Activated gamma-delta T cell treated with anti-CD3 and anti-CD28 coated beads, Interleukin-2, amount 50 U/mL, for 16 hours (primary cell): ENCODE measurements around the gene INHBA.

Source experiments
- DNase-seq: peaks from one replicate; pipeline ENCODE4 v3.0.0-alpha.2; 2020; ENCODE audit warnings: low read depth

INHBA gene

DNA sequence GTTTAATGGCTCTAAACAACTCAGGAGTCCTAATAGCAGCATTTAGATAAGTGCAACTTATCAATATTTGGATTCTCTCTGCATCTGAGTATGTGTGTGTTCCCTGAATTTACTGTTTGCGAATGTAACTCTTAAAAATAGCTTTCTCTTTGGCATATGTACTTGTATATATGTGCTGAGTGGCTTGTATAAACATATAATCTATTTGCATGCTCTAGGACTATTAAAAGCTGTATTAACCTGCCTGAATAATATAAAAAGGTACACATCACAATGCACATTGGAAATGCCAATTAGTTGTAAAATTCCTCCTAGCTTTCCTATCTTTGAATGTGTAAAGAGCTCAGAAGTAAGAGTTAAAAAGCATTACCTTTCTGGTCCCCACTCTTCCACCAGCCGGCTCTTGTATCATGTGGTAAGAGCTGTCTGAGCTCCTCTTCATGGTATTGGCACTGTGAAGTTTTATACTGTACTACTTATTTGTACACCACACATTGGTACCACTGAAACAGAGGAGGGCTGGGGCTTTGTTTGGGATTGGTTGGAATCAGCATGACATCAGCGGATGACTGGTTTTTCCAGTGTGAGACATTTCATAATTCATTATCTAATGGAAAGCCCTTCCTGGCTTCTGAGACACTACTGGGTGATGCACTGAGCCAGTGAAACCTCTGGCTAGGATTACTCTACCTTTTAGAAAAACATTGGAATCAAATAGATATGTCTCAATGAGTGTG is at the start of gene INHBA:
Gene INHBA (minus strand): TSS at position 456 of the 737 bp plus-strand sequence. CDS start 2,716 bp downstream, outside the sequence.
- no peak for DNase-seq

DNA sequence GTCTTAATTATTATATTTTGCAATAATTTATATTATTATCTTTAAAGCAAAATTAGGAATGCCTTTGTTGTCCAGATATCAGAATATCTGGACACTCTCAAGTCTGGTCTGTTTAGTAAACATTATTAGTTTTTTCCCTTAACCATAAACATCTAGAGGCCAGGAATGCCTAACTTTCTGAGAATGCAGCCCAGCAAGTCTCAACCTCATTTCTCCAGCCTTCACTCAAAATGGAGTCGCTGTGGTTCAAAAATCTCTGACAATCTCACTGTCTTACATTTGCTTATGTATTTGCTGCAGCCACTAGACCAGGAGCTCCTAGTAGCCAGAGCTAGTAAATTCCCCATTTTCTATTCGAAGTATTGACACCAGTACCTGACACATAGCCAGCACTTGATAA is 49.7 kb upstream of the INHBA start:
- no peak for DNase-seq

DNA sequence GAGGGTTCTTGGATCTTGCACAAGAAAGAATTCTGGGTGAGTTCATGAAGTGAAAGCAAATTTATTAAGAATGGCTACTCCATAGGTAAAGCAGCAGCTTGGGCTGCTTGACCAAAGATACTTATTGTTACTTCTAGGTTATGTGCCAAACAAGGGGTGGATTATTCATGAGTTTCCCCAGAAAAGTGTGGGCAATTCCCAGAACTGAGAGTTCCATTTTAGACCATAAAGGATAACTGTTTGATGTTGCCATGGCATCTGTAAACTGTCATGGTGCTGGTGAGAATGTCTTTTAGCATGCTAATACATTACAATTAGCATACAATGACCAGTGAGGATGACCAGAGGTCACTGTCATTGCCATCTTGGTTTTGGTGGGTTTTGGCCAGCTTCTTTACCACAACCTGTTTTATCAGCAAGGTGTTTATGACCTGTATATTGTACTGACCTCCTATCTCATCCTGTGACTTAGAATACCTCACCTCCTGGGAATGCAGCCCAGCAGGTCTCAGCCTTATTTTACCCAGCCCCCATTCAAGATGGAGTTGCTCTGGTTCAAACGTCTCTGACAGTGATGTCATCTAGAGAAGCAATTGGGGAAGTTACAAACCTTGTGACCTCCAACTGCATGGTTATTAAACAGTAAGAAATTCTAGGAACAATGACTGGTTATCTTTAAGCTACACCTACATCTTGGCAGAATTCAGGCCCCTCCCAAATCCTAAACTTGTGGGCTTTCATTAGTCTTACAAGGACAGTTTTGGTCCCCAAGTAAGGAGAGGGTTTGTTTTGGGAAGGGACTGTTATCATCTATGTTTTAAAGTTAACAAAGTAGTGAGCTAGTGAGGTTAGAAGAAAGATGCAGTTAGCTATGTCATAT is 48.0 kb upstream of the INHBA start:
- no peak for DNase-seq

DNA sequence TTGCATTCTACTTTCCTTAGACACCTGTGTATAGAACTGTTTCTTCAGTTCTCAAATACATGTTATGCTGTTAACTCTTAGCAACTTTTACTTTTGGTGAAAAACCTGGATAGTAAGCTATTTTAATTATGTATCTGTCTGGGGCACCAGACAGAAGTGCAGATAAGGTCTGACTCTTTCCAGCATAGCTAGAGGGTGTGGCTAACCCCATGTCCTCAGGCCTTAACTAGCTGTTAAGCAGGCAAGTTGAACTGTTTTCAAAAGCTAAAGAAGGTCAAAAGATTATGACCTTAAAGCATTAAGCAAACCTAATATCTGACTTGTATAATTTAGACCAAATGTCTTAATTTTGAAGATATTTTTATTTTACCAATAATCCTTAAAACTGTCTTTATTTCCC is 45.1 kb upstream of the INHBA start:
- no peak for DNase-seq

- no peak for DNase-seq
Measured at GRCh38 chr7:41745451-41745850, 42.6 kb upstream of the INHBA start.

GRCh38 chr7:41744161-41744560 is 41.3 kb upstream of the INHBA start:
- no peak for DNase-seq

DNA sequence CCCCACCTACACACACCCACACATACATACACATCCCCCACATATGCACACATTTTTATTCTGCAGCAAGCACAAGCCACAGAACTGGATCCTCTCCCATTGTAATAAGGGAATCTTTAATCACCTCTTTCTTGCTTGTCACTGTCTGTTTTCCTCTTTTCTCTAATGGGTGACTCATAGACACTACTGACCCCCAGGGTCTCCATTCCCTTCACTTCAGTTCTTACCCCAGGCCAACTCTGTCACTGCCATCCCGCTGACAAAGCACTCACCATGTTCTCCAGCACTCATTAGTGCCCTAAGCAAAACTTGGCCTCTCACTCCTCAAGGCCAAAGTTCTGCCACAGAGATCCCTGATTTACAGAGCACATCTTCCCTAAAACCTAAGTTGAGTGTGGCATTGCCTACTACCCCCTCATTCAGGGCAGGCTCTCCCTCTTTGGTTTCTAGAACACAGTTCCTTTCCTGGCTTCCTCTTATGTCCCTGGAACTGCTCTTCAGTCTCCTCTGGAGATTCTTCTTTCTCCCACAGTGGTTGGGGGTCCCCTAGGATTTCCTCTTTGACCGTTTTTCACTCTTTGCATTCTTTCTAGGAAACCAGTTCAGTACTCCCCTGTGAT is 39.6 kb upstream of the INHBA start:
- DNase-seq, result no peak

DNA sequence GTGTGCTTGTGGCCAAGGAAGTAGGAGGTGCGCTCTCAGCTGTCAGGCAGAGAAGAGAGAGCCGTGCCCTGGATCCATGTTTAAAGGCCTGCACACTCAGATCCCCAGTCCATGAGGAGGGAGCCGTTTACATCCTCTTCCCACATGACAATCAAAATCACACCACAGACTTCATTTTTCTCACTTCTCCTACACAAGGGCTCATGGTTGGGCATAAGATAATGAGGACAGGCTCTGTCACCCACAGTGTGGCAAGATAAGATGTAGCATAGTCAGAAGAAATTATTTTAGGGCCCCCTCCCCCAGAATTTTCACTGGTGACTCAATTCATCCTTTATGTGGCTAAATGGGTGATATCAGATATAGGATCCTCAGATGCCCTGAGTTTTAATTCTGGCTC is 35.9 kb upstream of the INHBA start:
- DNase-seq, result no peak

GRCh38 chr7:41738336-41738735 is 35.4 kb upstream of the INHBA start:
- DNase-seq, result no peak

- no peak for DNase-seq
Measured at GRCh38 chr7:41735206-41735605, 32.3 kb upstream of the INHBA start.

DNA sequence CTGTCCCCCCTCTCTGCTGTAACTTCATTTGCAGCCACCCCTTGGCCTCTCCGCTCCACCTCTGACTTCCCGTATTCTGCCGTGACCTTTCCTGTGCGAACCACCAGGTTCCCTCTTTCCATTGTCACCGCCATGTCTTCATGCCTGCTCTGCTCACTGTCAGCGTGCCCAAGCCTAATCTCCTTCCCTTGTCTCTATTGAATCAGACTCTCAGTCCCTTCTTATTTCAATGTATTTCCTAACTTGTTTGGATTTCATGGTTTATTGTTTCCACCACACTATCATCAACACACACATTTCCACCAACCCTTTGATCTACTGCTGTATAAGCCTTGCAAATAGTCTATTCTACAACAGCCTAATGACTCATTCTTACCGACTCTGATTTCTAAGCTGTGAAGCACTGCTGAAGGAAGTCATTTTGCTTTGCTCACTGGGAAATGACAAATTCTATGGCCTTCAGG is 30.0 kb upstream of the INHBA start:
- no peak for DNase-seq

DNA sequence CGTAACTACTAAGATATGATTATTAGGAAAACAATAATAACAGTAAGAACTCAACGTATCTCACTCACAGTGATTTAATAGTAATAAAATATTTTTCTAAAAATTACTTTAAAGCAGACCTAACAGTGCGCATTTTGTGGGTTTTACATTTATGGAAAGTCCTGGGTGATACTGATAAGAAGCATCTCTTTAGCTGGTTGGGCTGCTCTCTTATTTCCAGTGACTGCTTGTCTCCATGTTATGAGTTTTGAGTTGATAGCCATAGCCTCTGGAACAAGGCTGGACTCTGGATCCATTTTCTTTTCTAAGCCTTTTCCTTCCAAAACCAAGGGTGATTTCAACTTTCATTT is 29.5 kb upstream of the INHBA start:
- DNase-seq, result no peak

- DNase-seq, result no peak
Measured at GRCh38 chr7:41731493-41732435, 28.9 kb upstream of the INHBA start.

DNA sequence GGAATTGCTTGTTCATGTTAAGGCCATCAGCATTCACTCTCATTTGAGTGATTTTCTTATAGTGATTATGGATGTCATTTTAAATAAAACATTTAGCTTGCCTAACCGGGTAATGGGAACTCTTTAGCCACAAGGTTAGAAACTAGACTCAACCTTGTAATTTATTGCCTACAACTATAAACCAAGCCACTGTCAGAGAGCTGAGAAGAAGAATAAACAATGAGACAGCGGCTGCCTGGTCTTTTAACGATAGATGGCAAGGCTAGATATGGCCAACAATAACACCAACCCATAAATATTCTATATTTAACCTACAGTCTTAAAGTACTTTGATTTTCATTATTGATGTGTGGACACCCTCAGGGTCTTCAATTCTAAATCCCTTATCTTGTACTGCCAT is 27.8 kb upstream of the INHBA start:
- no peak for DNase-seq

DNA sequence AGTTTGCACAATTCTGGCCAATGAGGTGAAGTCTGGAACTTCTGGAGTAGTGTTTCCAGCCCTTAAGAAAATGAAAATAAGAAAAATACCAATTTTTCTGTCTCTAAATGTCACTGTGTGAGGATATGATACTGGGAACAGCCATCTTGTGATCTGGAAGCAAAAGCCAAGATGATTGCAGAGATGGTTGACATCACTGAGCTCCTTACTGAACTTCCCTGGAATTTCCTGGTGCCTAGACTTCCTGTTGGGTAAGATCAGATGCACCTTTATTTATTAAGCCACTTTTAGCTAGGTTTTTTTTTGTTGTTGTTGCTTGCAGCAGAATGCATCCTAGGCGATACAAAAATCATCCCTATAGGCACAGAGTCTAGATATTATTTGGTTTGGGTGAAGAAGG is 27.3 kb upstream of the INHBA start:
- DNase-seq, result no peak

DNA sequence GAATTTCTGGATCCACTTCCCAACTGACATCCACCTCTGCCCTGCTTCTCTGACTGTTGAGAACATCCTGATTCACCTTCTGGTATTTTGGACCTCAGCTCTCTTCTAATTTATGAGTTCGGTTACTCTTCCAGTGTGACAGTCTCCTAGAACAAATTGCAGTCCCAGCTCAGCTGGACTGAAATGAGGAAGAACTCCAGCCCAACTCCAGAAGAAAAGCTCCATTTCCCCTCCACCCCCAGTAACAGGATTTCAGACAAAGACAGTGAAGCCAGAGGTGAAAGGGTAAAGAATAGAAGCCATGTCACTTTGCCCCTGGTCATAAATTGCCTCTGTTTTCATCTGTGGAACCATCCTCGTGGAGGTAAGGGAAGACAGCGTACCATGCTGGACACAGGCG is 26.2 kb upstream of the INHBA start:
- no peak for DNase-seq

DNA sequence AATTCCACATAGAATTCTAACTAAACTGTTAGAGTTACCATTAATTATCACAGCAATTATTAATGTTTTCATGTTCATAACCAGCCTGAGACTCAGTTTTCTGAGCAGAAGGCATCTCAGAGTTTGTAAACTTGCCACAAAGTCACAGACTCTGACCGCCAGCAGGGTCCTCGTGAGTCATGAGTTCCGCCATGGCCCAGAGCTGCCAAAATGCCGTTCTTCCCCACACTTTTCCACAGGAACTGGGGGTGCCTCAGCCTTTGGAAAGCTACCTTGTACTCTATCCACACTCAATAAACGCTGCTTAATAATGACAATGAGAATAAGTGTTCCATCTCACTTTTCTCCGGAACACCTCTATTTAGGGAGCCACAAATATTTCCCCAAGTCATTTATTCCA is 22.1 kb upstream of the INHBA start:
- DNase-seq, result no peak

DNA sequence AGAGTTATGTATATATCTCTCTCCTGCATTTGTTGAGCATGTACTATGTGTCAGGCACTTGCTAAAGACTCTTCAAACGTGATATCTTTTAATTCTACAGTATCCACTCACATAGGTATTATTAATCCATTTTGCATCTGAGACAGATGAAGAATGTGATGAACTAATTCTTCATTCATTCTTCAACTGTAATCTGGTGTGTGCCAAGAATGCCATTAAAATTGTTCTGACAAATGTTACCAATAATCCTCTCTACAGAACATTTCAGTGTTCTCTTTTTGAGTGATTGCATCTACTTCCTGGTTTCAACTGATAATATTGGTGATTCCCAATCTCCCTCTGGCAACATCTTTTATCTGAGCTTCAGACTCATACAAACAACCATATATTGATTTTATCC is 18.0 kb upstream of the INHBA start:
- no peak for DNase-seq

DNA sequence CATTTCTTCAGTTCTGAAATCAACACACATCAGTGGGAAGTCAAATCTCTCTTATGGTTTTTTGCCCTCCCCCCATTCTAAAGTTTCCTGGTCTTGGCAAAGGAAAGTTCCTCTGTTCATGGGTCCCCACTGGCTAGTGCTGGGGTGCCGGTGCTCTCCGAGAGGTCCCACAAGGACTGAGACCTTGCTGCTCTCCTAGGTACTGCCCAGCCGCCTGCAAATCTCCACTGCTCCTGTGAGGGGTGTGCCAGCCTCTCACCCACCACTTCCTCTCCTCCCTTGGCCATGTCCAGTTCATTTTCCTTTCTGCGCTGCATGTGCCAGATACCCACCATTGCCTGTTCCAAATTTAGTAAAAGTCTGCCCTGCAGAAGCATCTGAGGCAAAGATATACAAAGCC is 17.2 kb upstream of the INHBA start:
- no peak for DNase-seq

DNA sequence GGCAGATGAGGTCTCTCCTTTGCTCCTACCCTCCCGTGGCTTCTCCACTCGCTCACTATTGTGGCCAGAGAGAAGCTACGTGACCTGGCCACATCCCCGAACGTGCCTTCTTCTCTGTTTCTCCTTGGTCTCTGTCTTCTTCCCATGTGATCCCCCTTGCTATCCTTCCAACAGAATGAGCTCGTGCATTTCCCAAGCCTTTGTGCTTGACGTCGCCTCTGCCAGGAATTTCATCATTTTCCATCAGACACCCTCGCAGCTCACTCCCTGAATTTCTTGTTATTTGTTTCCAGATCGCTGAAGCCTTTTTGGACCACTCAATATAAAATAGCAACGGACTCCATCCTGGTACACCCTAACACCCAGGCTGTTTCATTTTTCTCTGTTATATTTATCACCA is 13.8 kb upstream of the INHBA start:
- no peak for DNase-seq

DNA sequence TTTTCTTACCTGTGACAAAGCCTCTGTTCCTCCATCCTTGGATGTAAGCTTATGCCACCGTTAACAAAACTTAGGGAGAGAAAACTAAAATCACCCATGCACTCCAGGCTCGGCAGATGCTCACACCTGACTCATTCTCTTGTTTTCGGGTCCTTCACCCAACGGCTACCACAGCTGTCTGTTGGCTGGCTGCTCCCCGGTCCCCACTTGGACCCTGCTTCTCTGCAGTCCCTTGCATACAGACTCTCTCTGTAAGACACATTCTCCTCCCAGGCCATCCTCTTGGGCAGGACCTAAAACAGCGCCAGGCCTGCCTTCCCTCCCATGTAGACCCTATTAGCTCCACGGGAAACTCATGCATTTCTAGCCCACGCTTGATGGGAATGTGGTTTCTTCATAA is 12.1 kb upstream of the INHBA start:
- no peak for DNase-seq
